Thymus (tissue), 11 donors: Measurements from ENCODE around the gene MAP2K3. TPM values are rescaled to one million over a fixed set of nuclear protein-coding genes. Genes with fewer than 3 reads are reported as not detected.

Experiments
- DNase-seq, 9 donors: peaks; one replicate each; pipeline ENCODE4 v3.0.0-alpha.2; 2013; ENCODE audit warnings: low spot score in 9 of 9, low read depth in 6 of 9, missing footprints in 1 of 9
- H3K27ac ChIP-seq, 2 donors: one replicate each; pipeline ENCODE4 v1.5.1; 2013; ENCODE audit warnings: control low read depth in 1 of 2, low read depth in 1 of 2, low read length in 1 of 2, mild to moderate bottlenecking in 1 of 2, moderate library complexity in 1 of 2
- H3K27me3 ChIP-seq, 2 donors: one replicate each; pipeline ENCODE4 v1.5.1; 2013; ENCODE audit warnings: low read length in 1 of 2; ENCODE audit not compliant: control insufficient read depth in 2 of 2, insufficient read depth in 1 of 2
- H3K36me3 ChIP-seq, 2 donors: one replicate each; pipeline ENCODE4 v1.5.1; 2013; ENCODE audit warnings: low read length in 1 of 2, mild to moderate bottlenecking in 1 of 2, moderate library complexity in 1 of 2; ENCODE audit not compliant: control insufficient read depth in 2 of 2, insufficient read depth in 2 of 2
- H3K4me1 ChIP-seq, 2 donors: one replicate each; pipeline ENCODE4 v1.5.1; 2013; ENCODE audit warnings: low read length in 2 of 2; ENCODE audit not compliant: control insufficient read depth in 2 of 2, insufficient read depth in 2 of 2
- H3K4me3 ChIP-seq, 2 donors: one replicate each; pipeline ENCODE4 v1.5.1; 2013; ENCODE audit warnings: low read length in 2 of 2, control low read depth in 1 of 2, mild to moderate bottlenecking in 1 of 2
- H3K9me3 ChIP-seq, 2 donors: one replicate each; pipeline ENCODE4 v1.5.1; 2013; ENCODE audit warnings: low read length in 1 of 2, mild to moderate bottlenecking in 1 of 2; ENCODE audit not compliant: control insufficient read depth in 2 of 2, insufficient read depth in 1 of 2
- WGBS: extraction: QIAGEN DNeasy Blood & Tissue Kit; methylation state at CpG from one replicate; pipeline ENCODE4 v1.1.7; 2013; 5-methylcytosine and 5-hydroxymethylcytosine counted together
- polyA plus RNA-seq: library from polyadenylated mRNA; stranded (reverse); fragments of 200-250 nt; gene quantifications from one replicate; pipeline ENCODE4 v1.2.3, GENCODE V29; 2013
- total RNA-seq: library from RNA; stranded (reverse); fragments of 120-200 nt; gene quantifications from one replicate; pipeline ENCODE4 v1.2.4, GENCODE V29; 2013
- donor health status: healthy.

The MAP2K3 gene
- total and polyA plus RNA-seq, 2 donors, result 9.1 to 33.4 TPM

- Histone ChIP-seq H3K27me3 (peaks cover 0 to 2% of the 10 kb centered on the region in 2 donors), H3K4me1 (no peaks in the 10 kb centered on the region), H3K4me3 (no peak overlapping the region), H3K27ac (no peak overlapping the region), H3K36me3 (no peaks in the 10 kb centered on the region), H3K9me3 (no peaks in the 10 kb centered on the region)
- WGBS, result 71% methylated on average over 10 of the region's 10 CpGs
- DNase-seq, result no peak
Measured at GRCh38 chr17:21357696-21358656, 73.5 kb downstream of the MAP2K3 start.

GRCh38 chr17:21358682-21359482 is 74.4 kb downstream of the MAP2K3 start:
- Histone ChIP-seq H3K27me3 (peaks cover 0 to 2% of the 10 kb centered on the region in 2 donors), H3K4me1 (no peaks in the 10 kb centered on the region), H3K9me3 (no peaks in the 10 kb centered on the region), H3K27ac (no peak overlapping the region), H3K4me3 (no peak overlapping the region), H3K36me3 (no peaks in the 10 kb centered on the region)
- WGBS, result 93% methylated on average over 12 of the region's 12 CpGs
- no peak for DNase-seq

- H3K36me3 ChIP-seq, result no peaks in the 10 kb centered on the region
- DNase-seq, result no peak
- H3K27ac ChIP-seq, result no peak overlapping the region
- no peaks in the 10 kb centered on the region for H3K4me1 ChIP-seq
- no peak overlapping the region for H3K4me3 ChIP-seq
- no peaks in the 10 kb centered on the region for H3K9me3 ChIP-seq
- peaks cover 0 to 2% of the 10 kb centered on the region in 2 donors for H3K27me3 ChIP-seq
- whole genome bisulfite sequencing, result 92% methylated on average over 9 of the region's 9 CpGs
Measured at GRCh38 chr17:21359483-21359840, 75.0 kb downstream of the MAP2K3 start.

DNA sequence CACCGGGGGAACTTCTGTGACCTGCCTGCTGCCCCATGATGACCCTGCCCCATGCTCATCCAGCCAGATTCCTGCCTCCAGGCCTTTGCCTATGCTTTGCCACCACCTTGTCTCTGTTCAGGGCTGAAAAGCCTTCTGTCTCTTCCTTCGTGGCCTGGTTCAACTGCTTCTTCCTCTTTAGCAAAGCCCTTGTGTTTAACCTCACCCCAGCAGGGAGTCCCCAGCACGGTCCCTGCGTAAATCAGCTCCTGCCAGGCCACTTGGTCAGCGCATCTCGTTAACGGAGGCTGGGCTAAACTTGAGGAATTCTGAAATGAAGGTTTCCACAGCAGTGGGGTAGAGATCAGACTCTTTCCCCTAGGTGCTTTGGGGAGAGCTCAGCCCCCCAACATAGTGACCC is 75.5 kb downstream of the MAP2K3 start:
- H3K36me3 ChIP-seq, result no peaks in the 10 kb centered on the region
- peaks cover 0 to 2% of the 10 kb centered on the region in 2 donors for H3K27me3 ChIP-seq
- no peak for DNase-seq
- WGBS, result 64% methylated on average over 7 of the region's 7 CpGs
- no peaks in the 10 kb centered on the region for H3K9me3 ChIP-seq
- no peak overlapping the region for H3K27ac ChIP-seq
- no peaks in the 10 kb centered on the region for H3K4me1 ChIP-seq
- no peak overlapping the region for H3K4me3 ChIP-seq

GRCh38 chr17:21361020-21361809 is 76.7 kb downstream of the MAP2K3 start:
- Histone ChIP-seq H3K4me3 (no peak overlapping the region), H3K36me3 (no peaks in the 10 kb centered on the region), H3K9me3 (no peaks in the 10 kb centered on the region), H3K27ac (no peak overlapping the region), H3K27me3 (peaks cover 0 to 2% of the 10 kb centered on the region in 2 donors), H3K4me1 (no peaks in the 10 kb centered on the region)
- no peak for DNase-seq
- WGBS, result 74% methylated on average over 5 of the region's 5 CpGs

GRCh38 chr17:21362331-21362931 is 77.9 kb downstream of the MAP2K3 start:
- peaks cover 0 to 2% of the 10 kb centered on the region in 2 donors for H3K27me3 ChIP-seq
- H3K4me3 ChIP-seq, result no peak overlapping the region
- H3K36me3 ChIP-seq, result no peaks in the 10 kb centered on the region
- no peaks in the 10 kb centered on the region for H3K9me3 ChIP-seq
- no peak for DNase-seq
- H3K4me1 ChIP-seq, result no peaks in the 10 kb centered on the region
- no peak overlapping the region for H3K27ac ChIP-seq

DNA sequence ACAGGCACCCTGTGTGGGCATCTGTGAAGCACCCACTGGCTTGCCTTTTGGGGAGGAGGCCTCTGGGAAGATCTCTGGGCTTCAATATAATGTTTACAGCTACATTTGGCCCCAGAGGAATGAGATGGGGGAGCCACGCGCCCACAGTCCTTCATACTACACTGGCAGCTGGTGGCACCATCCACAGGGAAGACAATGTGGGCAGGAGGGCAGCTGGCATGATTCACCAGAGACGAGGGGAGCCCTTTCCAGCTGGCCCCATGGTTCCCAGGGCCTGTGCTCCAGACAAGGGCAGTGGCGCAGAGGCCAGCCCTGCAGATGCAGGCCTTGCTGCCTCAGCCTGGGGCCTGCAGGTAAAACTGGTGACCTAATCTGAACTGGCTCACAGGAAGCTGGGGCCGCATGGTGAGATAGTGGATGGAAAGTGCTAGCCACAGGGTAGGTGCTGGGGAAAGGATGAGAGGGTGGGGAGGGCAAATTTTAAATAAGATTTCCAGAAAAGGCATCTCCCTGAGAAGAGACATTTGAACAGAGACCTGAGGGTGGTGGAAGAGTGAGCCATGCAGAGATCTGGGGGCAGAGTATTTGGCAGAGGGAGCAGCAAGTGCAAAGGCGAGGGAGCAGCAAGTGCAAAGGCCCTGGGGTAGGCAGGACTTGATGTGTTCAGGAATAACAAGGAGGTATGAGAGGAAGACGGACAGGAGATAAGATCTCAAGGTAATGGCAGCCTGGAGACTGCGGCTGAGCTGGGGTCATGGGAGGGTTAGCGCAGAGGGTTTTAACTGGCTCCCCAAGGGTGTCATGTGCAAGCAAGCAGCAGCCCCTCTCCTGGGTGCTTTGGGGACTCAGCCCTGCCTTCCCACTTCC is 79.5 kb downstream of the MAP2K3 start:
- WGBS, result 91% methylated on average over 9 of the region's 9 CpGs

More for the DNA sequence above, 79.5 kb downstream of the MAP2K3 start:
- no peaks in the 10 kb centered on the region for H3K9me3 ChIP-seq
- H3K27ac ChIP-seq, result no peak overlapping the region
- H3K4me1 ChIP-seq, result no peaks in the 10 kb centered on the region
- DNase-seq, result no peak
- H3K4me3 ChIP-seq, result no peak overlapping the region
- H3K36me3 ChIP-seq, result no peaks in the 10 kb centered on the region
- H3K27me3 ChIP-seq, result peaks cover 0 to 2% of the 10 kb centered on the region in 2 donors
